ENCODE measurements around the gene DDX23. TPM values are rescaled to one million over a fixed set of nuclear protein-coding genes. Genes with fewer than 3 reads are reported as not detected.

Gene DDX23
- polyA plus RNA-seq, 3 donors = 21.4 to 63.8 (median 28.4) TPM

GRCh38 chr12:48822139-48822538 is 29.8 kb downstream of the DDX23 start:
- Mint-ChIP-seq H3K27me3 (ENCODE audit: low read depth in 3 of 3) (peaks cover 28 to 37% (median 35%) of the 10 kb centered on the region in 3 donors), H3K4me3 (no peak overlapping the region), H3K36me3 (peaks cover 0 to 2% of the 10 kb centered on the region in 2 donors)

GRCh38 chr12:48819986-48820725 is 31.8 kb downstream of the DDX23 start:
- H3K9me3 ChIP-seq (replicated peaks in 1 of 2; ENCODE audit: control insufficient read depth in 1 of 2, insufficient read depth in 1 of 2, low read length in 2 of 2) = no peaks in the 10 kb centered on the region
- H3K36me3 ChIP-seq (replicated peaks in 1 of 2; ENCODE audit: control insufficient read depth in 1 of 2, insufficient read depth in 2 of 2, low read length in 2 of 2) = no peaks in the 10 kb centered on the region
- no peak overlapping the region for H3K27ac ChIP-seq (ENCODE audit: low read depth in 1 of 2, low read length in 2 of 2)
- H4K20me1 ChIP-seq (ENCODE audit: insufficient read depth, low read length) = no peaks in the 10 kb centered on the region
- peak overlapping the region in 1 of 7 donors; percentile 47 for H3K27ac Mint-ChIP-seq
- no peak overlapping the region for H3K9ac ChIP-seq (ENCODE audit: insufficient read depth, low read length, poor library complexity, severe bottlenecking)
- H3K79me2 ChIP-seq (ENCODE audit: insufficient read depth, low read length) = no peaks in the 10 kb centered on the region
- no peak for TF ChIP-seq CTCF (IDR thresholded peaks at IDR 0.05)
- peaks cover 17 to 43% of the 10 kb centered on the region in 2 donors for H3K27me3 ChIP-seq (ENCODE audit: control insufficient read depth in 2 of 2, insufficient read depth in 2 of 2, low read length in 2 of 2)
- intact Hi-C loops (cut with micrococcal nuclease) = no loop called here
- WGBS (ENCODE audit: insufficient coverage) = 82% methylated on average over 3 of the region's 5 CpGs
- H3K9me3 Mint-ChIP-seq = peaks cover 0 to 5% (median 0%) of the 10 kb centered on the region in 7 donors
- DNase-seq = peak in 1 of 3 donors; percentile 1
- H3K4me1 Mint-ChIP-seq = peaks cover 27% of the 10 kb centered on the region
- H3K4me2 ChIP-seq (replicated peaks; ENCODE audit: extremely low read depth, low read length, poor library complexity, severe bottlenecking) = no peak overlapping the region
- peaks cover 16 to 26% of the 10 kb centered on the region in 2 donors for H3K4me1 ChIP-seq (ENCODE audit: control insufficient read depth in 1 of 2, insufficient read depth in 2 of 2, low read length in 2 of 2)
- H3K4me3 ChIP-seq (replicated peaks in 1 of 3; ENCODE audit: low read depth in 2 of 3, low read length in 3 of 3) = no peak overlapping the region
- no peak overlapping the region for H3K4me3 Mint-ChIP-seq
- H3K27me3 Mint-ChIP-seq (ENCODE audit: low read depth in 3 of 3) = peaks cover 38 to 47% (median 43%) of the 10 kb centered on the region in 3 donors
- peaks cover 0 to 7% of the 10 kb centered on the region in 2 donors for H3K36me3 Mint-ChIP-seq
- no peak overlapping the region for H2AFZ ChIP-seq (ENCODE audit: insufficient read depth, low read depth, low read length, poor library complexity, severe bottlenecking)

More at GRCh38 chr12:48822139-48822538, 29.8 kb downstream of the DDX23 start:
- no peaks in the 10 kb centered on the region for H3K79me2 ChIP-seq (ENCODE audit: insufficient read depth, low read length)
- no peak overlapping the region for H3K27ac ChIP-seq (ENCODE audit: low read depth in 1 of 2, low read length in 2 of 2)
- peaks cover 12 to 33% of the 10 kb centered on the region in 2 donors for H3K27me3 ChIP-seq (ENCODE audit: control insufficient read depth in 2 of 2, insufficient read depth in 2 of 2, low read length in 2 of 2)
- H3K36me3 ChIP-seq (replicated peaks in 1 of 2; ENCODE audit: control insufficient read depth in 1 of 2, insufficient read depth in 2 of 2, low read length in 2 of 2) = no peaks in the 10 kb centered on the region
- H3K9me3 ChIP-seq (replicated peaks in 1 of 2; ENCODE audit: control insufficient read depth in 1 of 2, insufficient read depth in 1 of 2, low read length in 2 of 2) = no peaks in the 10 kb centered on the region
- peaks cover 16% of the 10 kb centered on the region for H3K4me1 Mint-ChIP-seq
- intact Hi-C loops (cut with micrococcal nuclease) = no loop called here
- no peak overlapping the region for H3K9ac ChIP-seq (ENCODE audit: insufficient read depth, low read length, poor library complexity, severe bottlenecking)
- H3K4me1 ChIP-seq (ENCODE audit: control insufficient read depth in 1 of 2, insufficient read depth in 2 of 2, low read length in 2 of 2) = peaks cover 7 to 13% of the 10 kb centered on the region in 2 donors
- H2AFZ ChIP-seq (ENCODE audit: insufficient read depth, low read depth, low read length, poor library complexity, severe bottlenecking) = no peak overlapping the region
- peaks cover 0 to 2% (median 0%) of the 10 kb centered on the region in 7 donors for H3K9me3 Mint-ChIP-seq
- no peak for TF ChIP-seq CTCF (IDR thresholded peaks at IDR 0.05)
- H3K4me3 ChIP-seq (replicated peaks in 1 of 3; ENCODE audit: low read depth in 2 of 3, low read length in 3 of 3) = no peak overlapping the region
- H4K20me1 ChIP-seq (ENCODE audit: insufficient read depth, low read length) = no peaks in the 10 kb centered on the region
- H3K27ac Mint-ChIP-seq = peak overlapping the region in 2 of 7 donors; percentile 11 to 25
- DNase-seq = no peak
- WGBS (ENCODE audit: insufficient coverage) = 84% methylated on average over 3 of the region's 5 CpGs
- H3K4me2 ChIP-seq (replicated peaks; ENCODE audit: extremely low read depth, low read length, poor library complexity, severe bottlenecking) = no peak overlapping the region
